GM19025 (cell line): ENCODE measurements around the gene RGS17.
A peak's percentile ranks its signal among the peaks of the same experiment; 100 is the strongest.
"Not testable (repeated sequence)": the region's sequence is repeated elsewhere in the genome, so short reads cannot be mapped to it uniquely, and the experiment has no call there.

Source experiments
- ATAC-seq: cut with Tn5 transposase; IDR thresholded peaks from one replicate; pipeline ENCODE4 v1.9.1; 2021; ENCODE audit warnings: mild to moderate bottlenecking, low read depth, moderate library complexity; ENCODE audit not compliant: unreplicated experiment

RGS17 gene

DNA sequence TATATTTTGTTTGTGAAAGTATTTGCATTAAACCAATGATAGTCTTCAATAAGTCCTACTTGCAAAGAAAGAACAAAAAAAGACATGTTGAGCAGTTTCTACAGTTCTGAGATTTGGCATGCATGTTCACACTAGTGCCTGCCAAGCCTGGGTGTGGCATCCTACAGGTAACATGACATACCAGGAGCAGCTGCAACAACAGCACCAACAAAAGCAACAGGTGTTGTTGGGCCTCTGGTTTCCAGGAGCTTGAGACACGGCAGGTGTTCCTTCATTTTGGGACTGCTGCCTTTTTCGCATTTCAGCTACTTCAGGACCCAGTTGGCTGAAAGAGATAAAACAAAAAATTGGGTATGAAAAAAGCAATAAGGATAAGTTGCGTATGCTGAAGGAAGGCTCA, 87.4 kb downstream of the RGS17 start:
- no peak for ATAC-seq

DNA sequence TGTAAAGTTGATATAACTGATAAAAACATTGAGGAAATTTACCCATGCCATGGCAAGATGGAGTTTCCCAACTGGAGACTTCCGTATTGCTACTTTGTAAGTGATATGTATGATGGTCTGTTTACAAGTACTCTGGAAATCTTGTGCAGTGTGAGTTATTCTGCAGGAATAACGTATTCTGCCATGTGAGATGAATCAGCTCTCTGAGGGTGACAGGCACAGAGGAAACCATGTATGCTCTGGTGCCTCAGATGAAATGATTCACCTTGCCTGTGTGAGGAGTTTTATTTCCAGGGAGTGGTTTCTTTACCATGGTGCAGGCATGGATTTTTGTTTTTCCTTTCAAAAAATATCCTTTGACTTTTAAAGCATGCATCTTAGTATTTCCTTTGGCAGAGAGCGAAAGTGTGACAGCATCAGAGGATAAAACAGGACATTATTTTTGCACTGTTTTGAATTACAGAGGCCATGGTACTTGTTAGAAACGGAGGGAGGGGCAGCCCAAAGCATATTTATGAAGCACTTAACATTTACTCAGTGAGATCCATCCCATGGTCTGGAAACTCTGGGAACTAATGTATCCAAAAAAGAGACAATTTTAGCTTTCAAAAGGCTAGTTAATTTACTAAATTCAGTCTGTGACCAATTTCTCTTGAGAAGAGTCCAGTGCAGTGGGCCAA, 92.6 kb downstream of the RGS17 start:
- ATAC-seq, result no peak

DNA sequence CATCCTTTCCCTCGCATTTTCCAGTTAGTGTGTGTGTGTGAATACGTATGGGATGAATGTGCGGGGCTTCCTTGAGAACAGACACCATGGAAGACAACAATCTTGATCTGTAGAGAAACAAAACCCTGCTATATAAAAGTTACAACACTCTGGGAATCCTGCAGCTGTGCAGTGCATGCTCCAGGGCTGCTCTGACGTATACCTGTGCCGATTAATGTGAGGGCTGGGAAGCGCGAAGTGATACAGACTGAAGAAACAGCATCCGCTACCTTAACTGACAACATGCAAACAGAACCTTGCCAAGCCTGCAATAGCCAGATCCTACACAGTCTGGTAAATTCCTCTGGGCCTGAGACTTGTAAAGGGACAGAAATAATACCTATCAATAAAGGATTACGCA, 96.9 kb downstream of the RGS17 start:
- ATAC-seq, result no peak

DNA sequence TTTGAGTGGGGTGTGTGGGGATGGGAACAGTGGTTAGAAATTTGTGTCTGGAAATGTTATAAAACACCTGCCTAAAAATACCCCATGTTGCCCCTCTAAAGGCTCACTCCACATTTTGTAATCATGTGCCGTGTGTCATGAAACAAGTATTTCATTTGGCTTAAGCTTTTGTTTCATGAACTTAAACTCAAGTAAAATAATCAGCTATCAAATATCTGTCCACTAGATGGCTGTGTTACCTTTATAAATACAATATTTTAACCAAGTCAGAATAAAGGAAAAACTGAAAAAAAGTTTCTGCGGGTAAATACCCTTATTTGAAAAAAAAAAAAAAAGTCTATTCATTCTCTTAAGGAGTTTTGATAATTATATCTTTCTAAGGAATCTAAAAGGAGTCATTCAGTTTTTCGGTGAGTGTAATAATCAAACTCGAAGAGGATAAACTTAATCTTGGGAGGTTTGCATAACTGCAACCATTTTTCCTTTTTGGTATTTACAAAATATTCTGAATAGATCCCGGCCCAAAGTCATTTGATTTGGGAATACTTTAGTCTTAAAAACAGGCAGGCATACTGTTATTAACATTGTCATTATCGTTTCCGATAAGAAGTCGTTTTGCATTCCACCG, 98.7 kb downstream of the RGS17 start:
- ATAC-seq, result no peak

DNA sequence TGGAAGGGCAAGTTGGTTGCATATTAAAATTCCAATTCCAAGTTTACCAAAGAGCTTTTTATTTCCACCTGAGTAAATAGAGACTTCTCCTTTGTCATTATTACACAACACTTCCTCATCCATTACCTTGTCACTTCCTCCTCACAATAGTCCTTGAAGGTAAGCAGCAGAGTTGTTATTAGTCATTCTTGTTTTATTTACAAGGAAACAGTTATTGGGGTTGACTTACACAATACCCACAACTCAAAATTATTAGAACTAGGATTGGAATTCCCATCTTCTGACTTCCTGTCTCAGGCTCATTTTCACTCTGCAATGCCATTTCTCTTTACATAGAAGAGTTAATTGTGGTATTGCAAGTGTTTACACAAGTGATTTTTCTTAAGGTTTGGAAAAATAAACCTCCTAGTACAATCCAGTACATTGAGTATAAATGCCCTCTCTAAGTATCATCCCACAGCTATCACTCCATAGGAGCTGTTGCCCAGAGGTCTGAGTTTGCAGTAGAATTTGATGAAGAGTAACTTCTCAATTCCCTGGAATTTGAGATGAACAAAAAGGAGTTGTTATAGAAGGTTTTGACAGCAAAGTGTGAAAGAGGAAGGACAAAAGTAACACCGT, 99.6 kb downstream of the RGS17 start:
- no peak for ATAC-seq

DNA sequence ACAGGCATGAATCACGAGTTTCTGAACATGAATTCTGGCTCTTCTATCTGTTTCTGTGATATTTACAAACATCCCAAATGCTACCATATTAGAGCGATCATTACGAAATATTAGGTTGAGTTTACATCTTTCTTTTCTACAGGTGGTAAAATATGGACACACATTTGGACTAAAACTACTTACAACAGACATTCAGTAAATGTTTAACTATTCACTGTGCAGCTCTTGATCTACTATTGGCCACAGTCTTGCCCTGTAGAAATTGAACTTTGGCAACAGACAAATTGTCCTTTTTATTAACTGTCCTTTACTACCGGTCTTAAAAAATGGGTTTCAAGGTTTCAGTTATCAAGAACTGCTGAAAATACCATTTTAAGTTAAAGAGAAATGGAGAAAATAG, 102.1 kb downstream of the RGS17 start:
- no peak for ATAC-seq

DNA sequence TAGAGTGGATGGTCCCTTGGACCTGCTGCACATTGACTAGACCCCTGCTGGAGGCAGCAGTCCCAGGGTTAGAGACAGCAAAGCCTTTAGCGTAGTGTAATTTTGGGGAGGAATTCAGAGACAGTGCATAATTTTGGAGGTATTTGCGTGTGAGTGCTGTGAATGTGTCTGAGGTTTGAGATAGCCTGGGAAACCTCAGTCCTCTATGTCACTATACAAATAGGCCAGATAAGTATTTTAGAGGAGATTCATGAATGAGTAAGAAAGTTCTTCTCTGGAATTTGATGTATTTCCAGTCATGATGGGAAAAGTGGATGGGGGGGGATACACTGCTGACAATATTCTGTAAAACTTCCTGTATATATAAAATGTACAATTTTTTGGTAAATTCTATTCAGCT, 102.8 kb downstream of the RGS17 start:
- no peak for ATAC-seq

DNA sequence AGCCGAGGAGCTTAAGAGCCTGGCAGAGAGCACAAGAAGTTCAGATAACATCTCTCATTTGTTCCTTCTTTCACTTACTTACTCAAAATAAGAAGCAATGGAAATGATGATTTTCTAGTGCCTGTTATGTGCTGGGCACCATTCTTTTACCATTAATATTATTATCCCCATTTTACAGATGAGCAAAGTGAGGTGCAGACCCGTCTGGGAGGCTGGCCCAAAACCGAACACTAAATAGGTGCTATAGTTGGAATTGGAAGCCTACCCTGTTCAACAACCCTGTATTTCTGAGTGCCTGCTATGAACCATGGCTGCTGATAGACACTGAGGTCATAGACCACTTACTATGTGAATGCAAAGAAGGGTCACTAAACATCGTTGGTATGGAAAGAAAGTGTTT, 103.6 kb downstream of the RGS17 start:
- no peak for ATAC-seq

DNA sequence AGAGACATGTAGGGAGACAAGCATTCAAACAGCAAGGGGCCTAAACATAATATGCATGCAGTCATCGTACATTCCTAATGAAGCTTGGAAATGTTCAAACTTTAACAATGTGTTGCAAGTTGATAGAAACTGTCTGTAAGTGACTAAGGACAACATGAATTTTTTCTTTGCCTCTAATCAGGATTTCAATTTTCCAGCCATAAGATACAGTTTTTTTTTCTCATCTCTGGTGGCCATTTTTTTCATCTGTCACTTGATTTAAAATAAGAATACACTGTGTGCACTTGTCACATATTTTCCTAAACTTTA, 106.4 kb downstream of the RGS17 start:
- peak; percentile 12 for ATAC-seq

DNA sequence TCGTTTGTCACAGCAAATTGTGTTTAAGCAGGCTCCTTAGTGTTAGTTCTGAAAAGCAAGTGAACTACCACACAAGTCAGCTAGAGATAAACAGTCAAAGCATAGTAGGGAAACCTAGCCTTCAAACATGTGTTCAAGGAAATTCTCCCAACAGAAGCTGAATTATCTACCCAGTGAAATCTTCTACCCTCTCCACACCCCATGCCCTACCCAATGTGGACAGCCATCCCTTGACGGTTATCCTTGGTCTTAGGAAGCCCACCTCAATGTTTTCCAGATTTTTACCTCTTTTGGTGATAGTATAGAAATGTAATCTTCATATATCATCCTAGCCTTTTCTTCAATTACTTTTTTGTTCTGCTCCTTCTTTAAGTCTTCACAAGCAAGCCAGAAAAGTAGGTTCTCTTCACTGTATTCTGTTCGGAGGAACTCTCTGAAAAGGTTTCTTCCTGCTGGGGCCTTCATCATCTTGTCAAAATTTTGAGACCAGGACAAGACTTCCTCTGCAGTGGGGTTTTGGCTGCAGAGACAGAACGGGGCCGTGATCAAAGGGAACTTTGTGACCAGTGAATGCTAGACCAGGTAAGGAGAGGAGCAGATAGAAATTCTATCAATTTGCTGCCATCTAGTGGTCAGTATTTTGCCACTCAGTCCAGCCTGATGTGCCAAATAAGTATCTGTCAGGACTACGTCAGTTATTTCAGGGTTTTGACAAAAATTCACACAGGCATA, 106.9 kb downstream of the RGS17 start:
- ATAC-seq, result peak; percentile 95

DNA sequence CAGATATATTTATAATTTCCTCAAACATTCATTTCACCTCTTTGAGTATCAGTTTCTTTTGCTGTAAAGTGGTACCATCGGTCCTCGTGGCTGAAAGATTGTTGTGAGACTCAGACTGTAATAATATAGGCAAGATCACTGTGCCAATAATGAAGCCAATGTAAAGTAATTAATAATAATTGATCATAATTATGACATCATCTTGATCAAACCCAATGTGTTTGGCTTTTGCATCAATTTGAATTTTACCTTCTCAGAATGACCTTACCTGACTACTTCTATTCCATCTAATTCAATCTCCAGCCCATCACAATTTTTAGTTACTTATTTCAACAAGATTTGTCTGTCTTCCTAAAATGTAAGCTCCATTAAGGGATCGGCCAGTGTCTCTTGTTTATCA, 112.7 kb downstream of the RGS17 start:
- ATAC-seq, result no peak

DNA sequence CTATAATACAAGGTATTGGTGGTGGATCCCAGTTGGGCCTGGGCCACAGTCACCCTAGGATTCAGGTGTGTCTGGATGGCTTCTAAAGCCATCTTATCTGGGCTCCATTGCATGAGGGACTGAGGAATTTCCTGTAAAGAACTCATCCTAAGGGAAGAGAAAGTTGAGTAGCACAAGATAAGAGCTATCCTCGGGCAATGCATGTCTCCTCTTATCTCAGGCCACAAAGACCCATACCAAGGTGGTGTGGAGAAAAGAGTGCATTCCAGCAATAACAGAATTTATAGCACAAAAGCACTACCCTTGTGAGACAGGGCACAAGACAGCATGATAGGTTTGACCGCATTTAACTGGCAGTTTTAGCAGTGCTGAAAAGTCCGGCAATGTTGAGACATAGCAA, 114.2 kb downstream of the RGS17 start:
- no peak for ATAC-seq

DNA sequence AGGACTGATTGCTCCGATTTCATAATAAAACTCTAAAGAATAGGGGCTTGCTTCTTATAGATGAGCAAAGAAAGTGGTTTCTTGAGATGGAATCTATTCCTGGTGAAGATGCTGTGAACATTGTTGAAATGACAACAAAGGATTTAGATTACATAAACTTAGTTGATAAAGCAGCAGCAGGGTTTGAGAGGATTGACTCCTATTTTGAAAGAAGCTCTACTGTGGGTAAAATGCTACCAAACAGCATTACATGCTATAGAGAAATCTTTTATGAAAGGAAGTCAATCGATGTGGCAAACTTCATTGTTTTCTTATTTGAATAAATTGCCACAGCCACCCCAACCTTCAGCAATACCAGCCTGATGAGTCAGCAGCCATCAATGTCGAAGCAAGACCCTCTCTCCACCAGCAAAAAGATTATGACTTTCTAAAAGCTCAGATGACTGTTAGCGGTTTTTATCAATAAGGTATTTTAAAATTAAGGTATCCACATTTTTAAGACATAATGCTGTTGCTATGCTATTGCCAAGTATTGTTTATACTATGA, 115.9 kb downstream of the RGS17 start:
- ATAC-seq, result no peak

DNA sequence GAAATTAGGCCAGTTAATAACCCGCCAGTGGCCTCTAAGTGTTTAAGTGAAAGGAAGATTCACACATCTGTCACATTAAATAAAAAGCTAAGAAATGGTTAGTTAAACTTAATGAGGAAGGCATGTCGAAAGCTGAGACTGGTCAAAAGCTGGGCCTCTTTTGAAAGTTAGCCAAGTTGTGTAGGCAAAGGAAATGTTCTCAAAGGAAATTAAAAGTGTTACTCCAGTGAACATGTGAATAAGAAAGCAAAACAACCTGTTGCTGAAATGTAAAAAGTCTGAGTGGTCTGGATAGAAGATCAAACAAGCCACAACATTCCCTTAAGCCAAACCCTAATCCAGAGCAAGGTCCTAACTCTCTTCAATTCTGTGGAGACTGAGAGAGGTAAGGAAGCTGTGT, 117.6 kb downstream of the RGS17 start:
- no peak for ATAC-seq

DNA sequence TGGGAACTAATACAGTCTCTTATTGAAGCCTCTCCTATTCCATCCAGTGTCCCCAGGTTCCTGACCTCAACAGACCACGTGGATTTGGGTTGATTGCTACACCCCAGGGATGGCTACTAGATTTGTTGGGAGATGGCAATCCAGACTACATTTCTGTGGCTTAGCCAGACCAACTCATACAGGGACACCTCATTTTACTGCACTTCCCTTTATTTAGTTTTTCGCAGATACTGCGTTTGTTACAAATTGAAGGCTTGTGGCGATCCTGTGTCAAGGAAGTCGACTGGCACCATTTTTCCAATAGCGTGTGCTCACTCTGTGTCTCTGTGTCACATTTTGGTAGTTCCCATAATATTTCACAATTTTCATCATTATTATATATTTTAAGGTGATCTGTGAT, 118.2 kb downstream of the RGS17 start:
- no peak for ATAC-seq

DNA sequence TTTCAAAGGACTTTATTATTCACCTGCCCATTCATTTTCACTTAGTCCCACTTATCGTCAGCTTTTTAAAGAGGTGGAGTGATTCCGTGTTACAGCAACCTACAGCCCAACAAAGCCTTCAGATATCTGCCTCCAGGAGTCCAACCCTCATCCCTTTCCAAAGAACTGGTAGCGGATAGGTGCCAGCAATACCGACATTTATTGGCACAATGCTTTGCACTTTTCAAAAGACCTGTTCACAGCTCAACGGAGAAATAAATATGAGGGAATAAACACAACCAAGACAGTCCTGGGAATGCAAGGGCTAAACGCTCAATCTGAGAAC, 127.8 kb downstream of the RGS17 start:
- no peak for ATAC-seq

DNA sequence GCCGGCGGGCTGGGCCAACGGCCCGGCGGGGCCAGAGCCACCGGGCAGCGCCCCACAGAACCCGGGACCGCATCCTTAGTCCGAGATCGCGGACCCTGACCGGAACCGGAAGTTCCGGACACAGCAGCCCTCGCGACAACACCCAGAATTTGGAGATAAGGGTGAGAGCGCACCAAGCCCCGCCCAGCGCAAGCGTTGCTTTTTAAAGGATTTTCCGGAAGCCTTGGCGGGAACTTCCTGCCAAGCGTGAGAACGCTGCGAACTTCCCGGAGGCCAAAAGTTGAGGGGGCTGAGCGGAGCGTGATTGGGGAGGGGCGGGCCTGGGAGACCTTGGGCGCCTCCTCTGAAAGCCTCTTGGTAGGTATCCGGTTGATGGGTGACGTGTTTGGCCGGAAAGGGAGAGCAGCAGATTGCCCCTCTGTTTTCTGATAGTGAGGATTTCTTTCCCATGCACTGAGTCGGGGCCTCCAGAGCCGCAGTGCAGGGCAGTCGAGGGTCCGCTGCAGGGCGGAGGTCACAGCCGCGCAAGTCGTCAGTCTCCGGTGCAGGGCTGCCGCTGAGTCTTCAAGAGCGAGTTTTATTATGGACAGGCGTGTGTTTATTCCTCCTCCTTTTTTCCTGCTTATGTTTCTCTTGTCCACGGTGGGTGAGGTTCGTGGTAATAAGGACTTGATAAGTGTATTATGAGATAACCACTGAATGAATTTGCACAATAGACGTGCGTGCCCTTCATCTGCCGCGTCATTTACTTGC, 128.3 kb downstream of the RGS17 start, which contains the start of gene MTRF1L:
Gene MTRF1L, minus strand, starts transcription at position 97 of the 753 bp plus-strand sequence. Its CDS starts 24 bp downstream, at position 73.
- ATAC-seq, result peak; percentile 94

DNA sequence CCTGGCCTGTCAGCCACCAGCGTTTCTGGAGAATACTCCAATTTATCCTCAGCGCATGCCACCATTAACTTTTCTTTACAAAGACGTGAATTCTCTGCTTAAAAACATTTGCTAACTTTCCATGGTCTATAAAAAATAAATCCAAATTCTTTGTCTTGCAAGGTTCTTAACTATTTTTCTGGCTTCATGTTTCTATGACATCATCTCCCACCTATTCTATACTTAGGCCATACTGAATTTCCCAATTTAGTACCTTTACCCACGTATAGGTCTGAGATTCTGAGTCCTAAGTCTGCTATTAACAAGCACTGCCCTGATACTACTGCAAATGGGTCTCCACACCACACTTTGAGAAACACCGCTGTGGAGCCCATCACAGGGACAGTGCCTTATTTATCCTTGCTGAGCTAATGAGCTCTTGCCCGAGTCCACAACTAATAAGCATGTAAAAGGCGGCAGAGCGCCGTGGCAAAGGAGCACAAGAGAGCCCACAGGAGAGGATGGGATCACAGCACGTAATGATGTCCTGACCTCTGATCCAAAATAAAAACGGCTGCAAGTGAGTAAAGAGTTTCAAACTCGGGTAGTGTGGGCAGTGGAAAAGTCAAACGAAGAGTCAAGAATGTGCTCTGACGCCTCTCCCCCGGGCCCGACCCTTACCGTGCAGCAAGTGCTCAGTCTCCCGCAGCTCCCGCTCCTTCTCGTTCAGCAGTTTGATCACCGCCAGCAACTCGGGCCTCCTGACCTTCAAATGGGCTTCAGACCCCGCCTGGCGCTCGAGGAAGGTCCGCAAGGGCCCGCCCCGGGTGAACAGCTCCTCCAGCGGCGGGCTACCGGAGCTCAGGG, 129.1 kb downstream of the RGS17 start:
- ATAC-seq, result peak; percentile 22

DNA sequence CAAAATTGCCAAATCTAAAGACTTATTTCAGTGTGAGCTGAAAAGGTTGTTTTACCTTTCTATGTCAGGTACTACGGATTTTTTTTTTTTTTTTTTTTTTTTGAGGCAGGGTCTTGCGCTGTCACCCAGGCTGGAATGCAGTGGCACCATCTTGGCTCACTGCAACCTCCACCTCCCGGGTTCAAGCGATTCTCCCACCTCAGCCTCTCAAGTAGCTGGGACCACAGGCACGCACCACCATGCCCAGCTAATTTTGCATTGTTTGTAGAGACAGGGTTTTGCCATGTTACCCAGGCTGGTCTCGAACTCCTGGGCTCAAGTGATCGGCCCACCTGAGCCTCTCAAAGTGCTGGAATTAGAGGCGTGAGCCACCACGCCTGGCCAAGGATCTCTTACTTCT, 130.3 kb downstream of the RGS17 start:
- ATAC-seq, result not testable (repeated sequence)

DNA sequence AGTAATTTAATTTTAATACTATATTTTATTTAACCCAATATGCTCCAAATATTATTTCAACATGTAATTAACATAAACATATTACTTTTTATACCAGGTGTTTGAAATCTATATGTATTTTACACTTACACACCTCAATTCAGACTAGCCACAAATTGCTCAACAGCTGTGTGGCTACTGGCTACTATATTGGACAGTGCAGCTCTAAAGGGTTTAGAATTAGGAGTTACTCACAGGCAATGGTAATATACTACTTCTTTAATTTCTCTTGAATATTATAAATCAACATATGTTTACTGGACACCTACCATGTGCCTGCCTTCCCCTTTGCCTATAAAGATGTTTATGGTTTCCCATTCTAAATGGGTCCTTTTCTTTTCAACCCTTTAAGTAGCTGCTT, 130.8 kb downstream of the RGS17 start:
- ATAC-seq, result no peak
